DMS53 treated with DMSO at 0.1 percent for 48 hours (cell line): Measurements from ENCODE around the gene UBE2H.

Experiments used
- DNase-seq: peaks from one replicate; lab custom pipeline; 2025; ENCODE audit not compliant: unreplicated experiment; lab: John Stamatoyannopoulos, UW

UBE2H gene

DNA sequence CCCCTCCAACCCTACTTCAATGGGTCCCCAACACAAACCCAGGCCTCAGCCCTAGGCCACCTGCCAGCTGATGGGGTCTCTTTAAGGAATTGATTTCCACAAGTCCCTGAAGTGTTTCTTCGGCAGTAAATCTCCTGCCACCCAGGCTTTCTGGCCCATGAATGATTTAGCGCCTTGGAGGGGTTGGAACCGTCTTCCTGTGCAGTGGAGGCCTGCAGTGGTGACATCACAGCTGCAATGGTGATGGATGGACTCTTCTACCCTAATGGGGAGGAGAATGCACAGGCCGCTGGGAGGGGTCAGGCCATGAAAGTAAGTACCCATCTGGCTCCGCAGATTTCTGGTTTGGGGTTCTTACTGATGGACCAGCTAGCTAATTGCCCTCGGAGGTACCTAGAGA lies 163.8 kb downstream of the UBE2H start:
- no peak for DNase-seq

DNA sequence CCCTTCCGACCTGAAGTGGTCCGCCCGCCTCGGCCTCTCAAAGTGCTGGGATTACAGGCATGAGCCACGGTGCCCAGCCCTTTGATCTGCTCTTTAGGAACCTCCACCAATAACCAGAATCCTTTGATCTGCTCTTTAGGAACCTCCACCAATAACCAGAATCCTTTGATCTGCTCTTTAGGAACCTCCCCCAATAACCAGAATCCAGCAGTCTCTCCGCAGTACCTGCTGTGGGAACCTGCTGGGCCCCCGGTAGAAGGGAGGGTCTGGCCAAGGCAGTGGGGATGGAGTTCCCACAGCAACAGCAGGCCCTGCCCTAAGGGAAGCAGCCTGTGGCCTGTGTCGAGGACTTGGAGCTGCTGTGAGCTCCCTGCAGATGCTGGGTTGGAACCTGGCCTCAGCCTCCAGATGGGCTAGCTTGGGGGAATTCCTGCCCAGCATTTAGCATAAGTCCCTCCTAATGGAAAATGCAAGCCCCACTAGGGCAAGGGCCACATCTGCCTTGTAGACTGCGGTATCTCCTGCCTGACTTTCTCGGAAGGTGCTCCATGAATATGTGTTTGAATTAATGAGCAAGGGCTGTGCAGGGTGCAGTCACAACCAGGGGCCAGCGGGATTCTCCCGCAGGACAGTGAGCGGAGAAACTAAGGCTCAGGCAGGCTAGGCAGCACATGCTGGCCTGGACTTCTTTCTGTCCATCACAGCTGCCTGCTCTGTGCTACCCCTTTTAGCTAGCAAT lies 165.8 kb downstream of the UBE2H start:
- no peak for DNase-seq

DNA sequence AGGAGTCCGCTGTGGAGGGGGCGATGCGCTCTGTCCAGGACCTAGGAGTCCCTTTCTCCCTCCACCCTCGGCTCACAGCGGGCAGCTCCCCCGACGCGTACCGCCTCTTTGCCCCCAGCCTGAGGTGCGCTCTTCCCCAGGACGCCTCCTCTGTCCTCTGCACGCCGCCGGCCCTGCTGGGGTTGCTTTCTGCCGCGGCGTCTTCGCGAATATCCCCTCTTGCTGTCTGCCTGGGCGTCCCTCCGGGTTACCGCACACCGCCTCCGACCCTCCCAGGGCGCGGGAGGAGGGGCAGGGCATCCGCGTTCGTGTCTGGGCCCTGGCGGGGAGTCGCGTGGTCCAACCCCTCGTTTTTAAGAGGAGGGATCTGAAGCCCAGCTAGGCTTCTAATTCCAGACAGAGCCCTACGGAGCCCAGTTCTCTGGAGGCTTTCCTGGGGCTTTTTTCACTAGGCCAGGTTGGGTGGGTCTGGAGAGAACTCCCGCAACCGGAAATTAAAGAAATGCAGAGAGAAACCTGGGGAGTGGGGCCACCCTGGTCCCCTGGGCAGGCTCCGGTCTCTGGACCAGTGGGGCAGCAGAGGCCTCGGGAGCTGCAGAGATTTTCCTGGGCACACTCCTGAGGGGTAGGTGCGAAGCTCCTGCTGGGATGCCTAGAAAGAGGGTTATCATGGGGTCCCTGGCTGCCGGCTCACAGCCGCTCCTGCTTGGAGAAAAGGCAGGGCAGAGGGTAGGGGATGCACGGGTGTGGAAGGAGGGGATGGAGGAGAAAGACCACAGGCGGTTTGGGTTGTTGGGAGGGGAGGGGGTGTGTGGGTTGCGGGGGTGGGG lies 166.9 kb downstream of the UBE2H start:
- DNase-seq, result no peak

DNA sequence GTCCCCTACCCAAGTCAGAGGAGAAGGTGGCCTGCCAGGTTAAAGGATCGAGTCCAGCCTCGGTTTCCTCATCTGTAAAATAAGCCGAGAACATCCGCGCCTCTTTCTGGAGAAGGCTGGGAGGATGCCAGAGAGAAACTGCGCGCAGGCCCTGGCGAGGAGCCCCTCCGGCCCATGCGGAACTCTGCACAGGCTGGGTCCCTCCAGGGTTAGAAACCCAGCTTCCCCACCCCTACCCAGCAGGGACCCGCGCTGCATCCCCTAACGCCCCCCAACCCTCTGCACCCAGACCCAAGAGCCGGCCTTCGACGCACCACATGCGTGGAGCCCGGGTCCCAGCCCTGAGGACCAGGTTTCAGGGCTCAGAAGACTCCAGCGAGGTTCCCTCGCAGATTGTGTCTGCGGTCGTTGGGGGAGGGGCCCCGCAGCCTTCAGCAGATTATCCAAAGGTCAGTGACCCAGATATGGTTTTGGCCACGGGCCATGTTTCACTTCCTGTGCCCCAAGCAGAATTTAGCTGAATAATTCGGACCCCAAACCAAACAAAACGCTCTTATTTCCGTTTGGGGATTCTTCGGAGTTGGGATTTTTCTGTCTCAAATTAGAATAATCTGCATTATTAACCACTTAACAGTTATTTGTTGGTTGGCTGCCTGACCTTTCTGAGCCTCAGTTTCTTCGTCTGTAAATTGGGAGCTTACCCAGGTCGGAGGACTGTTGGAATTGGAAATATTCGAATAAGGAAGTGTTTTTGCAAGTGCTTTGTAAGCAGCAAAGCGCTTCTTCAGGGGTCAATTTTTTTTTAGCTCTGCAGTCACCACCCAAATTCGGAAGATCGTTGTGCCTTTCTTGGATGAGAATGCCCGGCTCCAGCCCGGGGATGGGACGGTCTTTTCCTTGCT lies 167.7 kb downstream of the UBE2H start:
- no peak for DNase-seq

DNA sequence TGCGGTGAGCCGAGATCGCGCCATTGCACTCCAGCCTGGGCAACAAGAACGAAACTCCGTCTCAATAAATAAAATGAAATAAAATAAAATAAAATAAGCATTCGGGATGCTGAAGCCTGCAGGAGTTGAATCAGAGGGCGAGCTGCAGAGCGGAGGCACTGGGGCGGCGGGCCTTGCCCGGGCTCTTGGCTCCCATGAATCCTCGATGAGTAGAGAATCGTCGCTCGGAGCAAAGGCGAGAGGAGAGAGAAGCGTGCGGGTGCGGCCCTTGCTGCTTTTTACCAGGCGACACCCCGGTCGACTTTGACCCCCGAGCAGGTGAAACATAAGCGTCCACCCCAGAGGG lies 168.3 kb downstream of the UBE2H start:
- no peak for DNase-seq

DNA sequence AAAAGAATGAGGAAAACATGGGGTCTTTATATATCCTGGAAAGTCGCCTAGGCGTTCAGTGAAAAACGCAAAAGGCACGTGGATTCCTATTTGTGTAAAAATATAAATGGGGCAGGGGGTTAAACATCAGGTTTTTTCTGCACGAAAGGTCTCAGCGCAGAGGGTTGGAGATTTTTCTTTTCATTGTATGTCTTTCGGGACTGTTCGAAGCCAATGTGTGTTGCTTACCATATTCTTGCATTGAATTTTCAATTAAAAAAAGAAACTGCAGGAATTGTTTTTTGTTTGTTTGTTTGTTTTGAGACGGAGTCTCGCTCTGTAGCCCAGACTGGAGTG lies 169.2 kb downstream of the UBE2H start:
- no peak for DNase-seq

DNA sequence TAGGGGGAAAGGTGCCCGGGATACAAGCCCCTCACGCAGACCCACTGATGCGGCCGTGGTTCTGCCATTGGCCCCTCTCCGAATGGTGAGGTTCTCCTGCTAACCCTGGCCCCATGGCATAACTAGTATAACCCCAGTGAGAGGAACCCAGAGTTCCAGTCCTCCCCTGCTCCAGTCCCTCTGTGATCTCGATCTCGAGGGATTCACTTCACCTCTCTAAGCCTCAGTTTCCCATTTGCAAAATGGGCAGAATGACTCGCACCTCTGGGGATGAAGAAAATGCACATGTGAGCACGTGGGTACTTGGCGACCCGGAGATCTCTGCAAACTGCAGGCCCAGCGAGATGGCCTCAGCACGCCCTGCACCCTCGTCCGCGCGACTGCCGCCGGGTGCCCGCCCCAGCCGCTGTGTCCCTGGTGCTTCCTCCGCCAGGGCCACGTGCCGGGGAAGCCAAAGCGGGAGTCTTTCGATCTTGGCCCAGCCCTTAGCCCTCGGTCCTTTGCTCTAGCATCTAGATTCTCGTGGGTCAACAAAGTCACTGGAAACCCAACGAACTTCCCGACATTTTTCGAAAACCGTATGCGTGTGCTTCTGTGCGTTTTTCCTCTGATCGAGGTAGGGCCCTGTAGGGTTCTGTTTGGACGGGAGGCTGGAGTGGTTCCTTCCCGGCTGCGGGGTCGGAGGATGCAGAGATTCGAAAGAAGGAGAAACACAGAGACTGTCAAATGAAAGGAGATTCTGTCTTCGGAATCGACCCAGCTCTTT lies 169.8 kb downstream of the UBE2H start:
- no peak for DNase-seq

DNA sequence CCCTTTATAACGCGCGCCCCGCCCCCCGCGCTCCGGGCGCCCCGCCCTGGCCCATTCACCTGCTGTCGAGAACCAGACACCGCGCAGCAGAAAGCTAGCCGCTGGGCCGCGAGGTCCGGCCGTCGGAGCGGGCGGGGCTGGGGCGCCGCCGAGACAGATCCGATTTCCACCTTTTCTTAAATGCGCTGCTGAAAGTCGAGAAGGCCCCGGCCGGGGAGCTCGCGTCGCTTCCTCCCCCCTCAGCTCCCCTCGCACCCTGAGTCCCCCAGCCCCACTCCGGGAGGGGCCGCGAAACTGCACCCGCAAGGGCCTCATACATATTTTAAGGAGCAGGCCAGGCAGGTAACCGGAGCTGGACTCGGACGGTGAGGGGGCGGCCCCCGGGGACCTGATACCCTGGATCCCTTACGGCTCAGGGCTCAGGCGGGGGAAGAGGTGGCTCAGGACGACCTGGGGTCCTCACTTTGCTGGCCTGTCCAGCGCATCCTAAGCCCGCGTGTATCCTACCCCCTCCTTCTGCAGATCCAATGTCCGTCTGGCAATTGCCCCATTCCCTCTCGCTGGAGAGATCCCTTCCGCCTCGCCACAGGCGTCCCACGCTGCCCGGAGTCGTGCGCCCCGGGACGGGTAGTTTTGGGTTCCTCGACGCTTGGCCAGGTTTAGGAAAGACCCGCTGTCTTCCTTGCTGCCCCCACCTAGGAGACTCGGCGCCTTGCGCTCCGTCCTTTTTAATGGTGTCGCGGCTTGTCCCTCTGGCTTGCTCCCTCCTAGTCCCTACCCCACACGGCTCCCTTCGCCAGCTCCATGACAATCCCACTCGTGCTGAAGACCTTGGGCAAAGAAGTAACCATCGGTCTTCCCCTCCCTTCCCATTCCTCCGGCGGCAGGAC lies 170.6 kb downstream of the UBE2H start:
- DNase-seq, result peak; percentile 57

DNA sequence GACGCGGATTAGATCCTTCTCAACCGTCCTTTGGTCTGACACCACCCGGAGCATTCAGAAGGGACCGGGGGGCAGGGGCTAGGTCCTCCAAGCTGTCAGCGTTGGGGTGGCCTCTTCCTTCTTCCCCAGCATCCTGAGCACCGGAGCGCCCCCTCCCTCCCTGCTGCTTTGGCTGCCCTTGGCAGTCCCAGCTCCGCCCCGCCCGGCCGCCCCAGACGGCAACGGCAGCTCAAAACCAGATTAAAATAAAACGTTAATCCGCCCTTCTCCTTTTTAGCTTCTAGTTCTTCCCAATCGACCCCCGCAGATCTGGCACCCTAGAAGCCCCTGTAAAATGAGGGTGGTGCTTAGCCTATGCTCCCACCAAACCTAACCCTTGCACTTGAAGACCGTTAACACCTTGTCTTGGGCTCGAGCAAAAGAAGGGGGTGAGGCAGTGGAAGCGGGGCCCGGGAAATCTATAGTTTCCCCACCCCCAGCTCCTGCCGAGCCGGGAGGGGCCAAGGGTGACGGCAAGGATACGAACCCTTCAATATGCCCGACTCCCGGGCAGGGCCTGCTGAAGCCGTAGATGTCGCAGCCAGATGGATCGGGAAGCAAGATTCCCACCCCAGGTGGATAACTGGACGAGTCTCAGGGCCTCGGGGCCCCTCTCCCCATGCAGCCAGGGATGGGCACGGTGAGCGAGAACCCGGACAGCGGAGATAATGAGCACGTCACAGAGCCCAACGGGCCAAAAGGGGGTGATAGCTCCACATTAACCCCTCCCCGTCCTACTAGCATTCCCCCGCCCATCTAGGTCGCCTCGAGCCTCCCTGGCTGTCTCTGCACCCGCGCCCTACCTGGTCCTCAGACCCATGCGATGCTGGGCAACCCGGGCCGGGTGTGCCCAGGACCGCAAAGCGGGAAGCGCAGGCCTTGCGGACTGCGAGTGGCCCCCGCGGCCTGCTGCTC lies 171.5 kb downstream of the UBE2H start:
- peak; percentile 57 for DNase-seq
